UCSD-AML1 (cell line): ENCODE data around the gene DDX20.
A peak's percentile ranks its signal among the peaks of the same experiment; 100 is the strongest.

Source experiments
- DNase-seq: peaks from one replicate; lab custom pipeline; 2025; ENCODE audit not compliant: unreplicated experiment; lab: John Stamatoyannopoulos, UW

The DDX20 gene

GRCh38 chr1:111755331-111756123 is at the start of gene DDX20:
Gene DDX20 (plus strand): TSS chr1:111755901. CDS start chr1:111755925, 24 bp downstream.
- DNase-seq, result peak; percentile 96

- DNase-seq, result no peak
Measured at GRCh38 chr1:111706921-111707320, 48.8 kb upstream of the DDX20 start.

- DNase-seq, result no peak
Measured at GRCh38 chr1:111707906-111708305, 47.8 kb upstream of the DDX20 start.

- DNase-seq, result no peak
Measured at GRCh38 chr1:111709986-111710385, 45.7 kb upstream of the DDX20 start.

- DNase-seq, result no peak
Measured at GRCh38 chr1:111716333-111716732, 39.4 kb upstream of the DDX20 start.

GRCh38 chr1:111717450-111717849 is 38.3 kb upstream of the DDX20 start:
- no peak for DNase-seq

GRCh38 chr1:111719135-111719534 is 36.6 kb upstream of the DDX20 start:
- no peak for DNase-seq

GRCh38 chr1:111719674-111720132 is 36.0 kb upstream of the DDX20 start:
- DNase-seq, result no peak

GRCh38 chr1:111720274-111720976 is 35.3 kb upstream of the DDX20 start:
- no peak for DNase-seq

GRCh38 chr1:111720977-111721786 is 34.5 kb upstream of the DDX20 start:
- DNase-seq, result no peak

- DNase-seq, result no peak
Measured at GRCh38 chr1:111723091-111723806, 32.5 kb upstream of the DDX20 start.

- no peak for DNase-seq
Measured at GRCh38 chr1:111723871-111724270, 31.8 kb upstream of the DDX20 start.

- no peak for DNase-seq
Measured at GRCh38 chr1:111725192-111725591, 30.5 kb upstream of the DDX20 start.

GRCh38 chr1:111727056-111727455 is 28.6 kb upstream of the DDX20 start:
- DNase-seq, result no peak

GRCh38 chr1:111729271-111729921 is 26.3 kb upstream of the DDX20 start:
- DNase-seq, result no peak

- DNase-seq, result no peak
Measured at GRCh38 chr1:111729946-111730681, 25.6 kb upstream of the DDX20 start.

GRCh38 chr1:111730706-111731105 is 25.0 kb upstream of the DDX20 start:
- DNase-seq, result no peak

GRCh38 chr1:111731956-111732355 is 23.7 kb upstream of the DDX20 start:
- DNase-seq, result no peak

GRCh38 chr1:111732718-111733117 is 23.0 kb upstream of the DDX20 start:
- no peak for DNase-seq
